ENCODE results near the gene LAPTM4A.

The LAPTM4A gene

DNA sequence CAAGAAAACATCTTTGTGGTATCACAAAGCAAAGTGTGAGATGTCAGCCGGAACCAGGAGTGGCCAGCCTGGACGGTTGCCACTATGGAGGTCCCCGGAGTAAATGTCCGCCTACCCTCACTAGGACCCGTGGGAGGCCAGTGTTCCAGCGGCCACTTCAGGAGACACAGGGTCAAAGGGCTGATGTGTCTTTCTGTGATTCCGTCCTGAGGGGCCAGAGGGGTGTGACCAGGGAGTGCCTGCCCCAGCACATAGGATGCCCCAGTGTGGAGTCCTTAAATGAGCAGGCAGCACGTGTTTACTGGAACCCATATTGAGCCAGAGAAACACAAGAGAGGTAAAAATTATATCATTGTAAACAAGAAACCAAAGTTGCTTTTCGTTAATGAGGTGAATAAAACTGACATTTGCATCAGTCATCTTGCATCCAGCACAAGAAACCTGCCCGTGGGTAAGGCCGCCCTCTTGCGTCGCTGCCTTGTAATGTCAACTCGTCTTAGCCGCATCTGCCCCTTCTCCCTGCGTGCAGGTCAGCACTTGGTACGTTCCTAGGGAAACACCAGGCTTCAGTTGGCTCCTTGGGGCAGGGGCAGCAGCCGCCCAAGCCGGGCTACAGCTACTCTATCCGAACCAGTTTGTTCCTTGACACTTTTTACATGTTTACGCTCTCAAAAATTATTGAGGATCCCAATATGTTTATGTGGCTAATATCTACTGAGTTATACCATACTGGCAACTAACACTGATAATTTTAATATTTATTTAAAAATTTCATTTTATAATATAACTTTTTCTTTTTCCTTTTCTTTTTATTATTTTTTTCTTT lies 46.7 kb upstream of the LAPTM4A start:
- Histone ChIP-seq H2AFZ (ENCODE audit: low read length) (no peak overlapping the region), H3K27ac (ENCODE audit: low read depth, low read length, poor library complexity, severe bottlenecking) (no peak overlapping the region), H3K4me3 (ENCODE audit: low read depth, low read length, poor library complexity, severe bottlenecking) (no peak overlapping the region)

DNA sequence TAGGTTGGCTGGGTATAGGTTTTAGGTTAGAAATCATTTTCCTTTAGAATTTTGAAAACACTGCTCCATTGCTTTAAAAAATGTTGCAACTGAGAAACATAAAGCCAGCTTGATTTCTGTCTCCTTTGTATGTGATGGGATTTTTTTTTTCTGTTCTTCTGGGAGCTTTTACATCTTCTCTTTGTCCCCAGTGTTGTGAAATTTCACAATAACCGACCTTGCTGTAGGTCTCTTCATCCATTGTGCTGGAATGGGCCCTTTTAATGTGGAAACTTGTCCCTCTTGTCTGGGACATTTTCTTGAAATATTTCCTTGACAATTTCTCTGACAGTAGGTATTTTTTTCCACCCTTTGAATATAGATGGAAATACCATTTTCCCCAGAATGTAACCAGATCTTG lies 44.0 kb upstream of the LAPTM4A start:
- Histone ChIP-seq H3K27ac (ENCODE audit: low read depth, low read length, poor library complexity, severe bottlenecking) (no peak overlapping the region), H3K27me3 (ENCODE audit: insufficient read depth, low read length) (peaks cover 8% of the 10 kb centered on the region; the same call in 1 of the 2 replicates), H3K36me3 (ENCODE audit: insufficient read depth, low read length) (no peaks in the 10 kb centered on the region), H3K79me2 (ENCODE audit: insufficient read depth, low read length) (no peaks in the 10 kb centered on the region), H2AFZ (ENCODE audit: low read length) (no peak overlapping the region), H3K9me2 (ENCODE audit: low read depth, low read length) (no peaks in the 10 kb centered on the region), H3F3A (ENCODE audit: insufficient read depth, low read length) (no peaks in the 10 kb centered on the region), H3K4me1 (ENCODE audit: insufficient read depth, low read length, severe bottlenecking) (no peaks in the 10 kb centered on the region), H3K4me2 (ENCODE audit: low read length) (no peak overlapping the region), H3K9ac (ENCODE audit: low read length) (no peak overlapping the region), H4K20me1 (ENCODE audit: insufficient read depth, low read length) (no peaks in the 10 kb centered on the region), H3K9me3 (ENCODE audit: low read length) (no peaks in the 10 kb centered on the region), H3K4me3 (ENCODE audit: low read depth, low read length, poor library complexity, severe bottlenecking) (no peak overlapping the region)
- TF ChIP-seq, protein P1, sequence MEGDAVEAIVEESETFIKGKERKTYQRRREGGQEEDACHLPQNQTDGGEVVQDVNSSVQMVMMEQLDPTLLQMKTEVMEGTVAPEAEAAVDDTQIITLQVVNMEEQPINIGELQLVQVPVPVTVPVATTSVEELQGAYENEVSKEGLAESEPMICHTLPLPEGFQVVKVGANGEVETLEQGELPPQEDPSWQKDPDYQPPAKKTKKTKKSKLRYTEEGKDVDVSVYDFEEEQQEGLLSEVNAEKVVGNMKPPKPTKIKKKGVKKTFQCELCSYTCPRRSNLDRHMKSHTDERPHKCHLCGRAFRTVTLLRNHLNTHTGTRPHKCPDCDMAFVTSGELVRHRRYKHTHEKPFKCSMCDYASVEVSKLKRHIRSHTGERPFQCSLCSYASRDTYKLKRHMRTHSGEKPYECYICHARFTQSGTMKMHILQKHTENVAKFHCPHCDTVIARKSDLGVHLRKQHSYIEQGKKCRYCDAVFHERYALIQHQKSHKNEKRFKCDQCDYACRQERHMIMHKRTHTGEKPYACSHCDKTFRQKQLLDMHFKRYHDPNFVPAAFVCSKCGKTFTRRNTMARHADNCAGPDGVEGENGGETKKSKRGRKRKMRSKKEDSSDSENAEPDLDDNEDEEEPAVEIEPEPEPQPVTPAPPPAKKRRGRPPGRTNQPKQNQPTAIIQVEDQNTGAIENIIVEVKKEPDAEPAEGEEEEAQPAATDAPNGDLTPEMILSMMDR (IDR thresholded peaks at IDR 0.05; ENCODE audit: low read length), result no peak
- TF ChIP-seq EZH2 (IDR thresholded peaks at IDR 0.05; ENCODE audit: borderline replicate concordance, low read length), result no peak

More for the DNA sequence above, 46.7 kb upstream of the LAPTM4A start:
- TF ChIP-seq, protein P1 (IDR thresholded peaks at IDR 0.05; ENCODE audit: low read length), result peak; percentile 90
- no peak for TF ChIP-seq EZH2 (IDR thresholded peaks at IDR 0.05; ENCODE audit: borderline replicate concordance, low read length)
- peaks cover 9% of the 10 kb centered on the region; the same call in 1 of the 2 replicates for H3K27me3 ChIP-seq (ENCODE audit: insufficient read depth, low read length)
- H3F3A ChIP-seq (ENCODE audit: insufficient read depth, low read length), result no peaks in the 10 kb centered on the region
- H3K36me3 ChIP-seq (ENCODE audit: insufficient read depth, low read length), result no peaks in the 10 kb centered on the region
- H4K20me1 ChIP-seq (ENCODE audit: insufficient read depth, low read length), result no peaks in the 10 kb centered on the region
- no peak overlapping the region for H3K4me2 ChIP-seq (ENCODE audit: low read length)
- H3K9me3 ChIP-seq (ENCODE audit: low read length), result peaks cover 8% of the 10 kb centered on the region; the same call in 1 of the 2 replicates
- H3K4me1 ChIP-seq (ENCODE audit: insufficient read depth, low read length, severe bottlenecking), result no peaks in the 10 kb centered on the region
- no peak overlapping the region for H3K9ac ChIP-seq (ENCODE audit: low read length)
- no peaks in the 10 kb centered on the region for H3K9me2 ChIP-seq (ENCODE audit: low read depth, low read length)
- H3K79me2 ChIP-seq (ENCODE audit: insufficient read depth, low read length), result no peaks in the 10 kb centered on the region

DNA sequence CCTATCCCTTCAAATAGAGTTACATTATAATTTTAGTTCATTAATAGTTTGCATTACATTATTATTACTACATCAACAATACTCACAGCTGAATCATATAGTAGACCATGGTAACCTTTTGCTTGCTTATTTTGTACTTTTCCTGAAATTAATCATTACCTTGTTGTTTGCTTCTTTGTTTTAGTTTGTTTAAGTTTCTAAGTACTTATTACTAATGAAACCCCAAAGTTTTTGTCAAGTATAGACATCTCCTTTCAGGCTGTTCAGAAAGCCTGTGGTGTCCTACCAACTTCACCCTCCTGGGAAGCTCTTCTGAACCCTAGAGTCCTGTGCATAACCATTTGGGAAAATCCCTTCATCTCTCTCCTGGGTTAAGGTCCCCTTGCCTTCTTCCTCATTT lies 43.5 kb upstream of the LAPTM4A start:
- H3K79me2 ChIP-seq (ENCODE audit: insufficient read depth, low read length), result no peaks in the 10 kb centered on the region
- peaks cover 8% of the 10 kb centered on the region; the same call in 1 of the 2 replicates for H3K27me3 ChIP-seq (ENCODE audit: insufficient read depth, low read length)
- no peaks in the 10 kb centered on the region for H4K20me1 ChIP-seq (ENCODE audit: insufficient read depth, low read length)
- no peak overlapping the region for H3K4me3 ChIP-seq (ENCODE audit: low read depth, low read length, poor library complexity, severe bottlenecking)
- H2AFZ ChIP-seq (ENCODE audit: low read length), result no peak overlapping the region
- no peak overlapping the region for H3K4me2 ChIP-seq (ENCODE audit: low read length)
- no peaks in the 10 kb centered on the region for H3F3A ChIP-seq (ENCODE audit: insufficient read depth, low read length)
- H3K9me2 ChIP-seq (ENCODE audit: low read depth, low read length), result no peaks in the 10 kb centered on the region
- no peaks in the 10 kb centered on the region for H3K4me1 ChIP-seq (ENCODE audit: insufficient read depth, low read length, severe bottlenecking)
- no peak overlapping the region for H3K27ac ChIP-seq (ENCODE audit: low read depth, low read length, poor library complexity, severe bottlenecking)
- H3K9ac ChIP-seq (ENCODE audit: low read length), result no peak overlapping the region
- no peak for TF ChIP-seq EZH2 (IDR thresholded peaks at IDR 0.05; ENCODE audit: borderline replicate concordance, low read length)
- TF ChIP-seq, protein P1 (IDR thresholded peaks at IDR 0.05; ENCODE audit: low read length), result no peak
- H3K9me3 ChIP-seq (ENCODE audit: low read length), result no peaks in the 10 kb centered on the region
- no peaks in the 10 kb centered on the region for H3K36me3 ChIP-seq (ENCODE audit: insufficient read depth, low read length)
